PC-3 (cell line): ENCODE measurements around the gene WDFY4. TPM values are rescaled to one million over a fixed set of nuclear protein-coding genes. Genes with fewer than 3 reads are reported as not detected.

Experiments
- ATAC-seq: fragments of 200-7000 bp; cut with Tn5 transposase; 2 replicates; pipeline ENCODE4 v1.9.1; 2020; ENCODE audit warnings: mild to moderate bottlenecking, moderate library complexity
- BruUV-seq: library from RNA; stranded (reverse); fragments of 400-500 nt; replicated peaks from 2 replicates; lab custom pipeline; 2021; lab: Mats Ljungman, UMichigan
- CTCF ChIA-PET: fragments of 300-600 bp; sonication (Branson Sonifier 250); formaldehyde crosslinking; loops from one replicate; lab custom pipeline; 2022; ENCODE audit warnings: antibody characterized with exemption; lab: Charles Lee
- POLR2A ChIA-PET: fragments of 300-600 bp; sonication (Branson Sonifier 250); formaldehyde crosslinking; loops from one replicate; lab custom pipeline; 2022; ENCODE audit warnings: antibody characterized with exemption; ENCODE audit not compliant: unreplicated experiment; lab: Charles Lee
- DNase-seq: peaks from one replicate; pipeline ENCODE4 v3.0.0-alpha.2; 2015
- H2AFZ ChIP-seq: fragments of 300-600 bp; sonication (generic); 2 replicates; pipeline ENCODE4 v1.6.0; 2016; ENCODE audit warnings: antibody characterized with exemption, low read length
- H3F3A ChIP-seq: fragments of 300-600 bp; sonication (generic); one replicate; pipeline ENCODE4 v1.6.0; 2017; ENCODE audit warnings: antibody characterized with exemption, low read length, control low read depth, mild to moderate bottlenecking; ENCODE audit not compliant: unreplicated experiment
- H3K27ac ChIP-seq: fragments of 300-600 bp; sonication (generic); 2 replicates; pipeline ENCODE4 v1.5.1; 2016; ENCODE audit warnings: mild to moderate bottlenecking, low read length
- H3K27me3 ChIP-seq: fragments of 300-600 bp; sonication (generic); 2 replicates; pipeline ENCODE4 v1.6.1; 2016; ENCODE audit warnings: low read length, mixed read lengths
- H3K36me3 ChIP-seq: fragments of 300-600 bp; sonication (generic); 2 replicates; pipeline ENCODE4 v1.6.1; 2016; ENCODE audit warnings: low read depth, mixed run types, low read length, mixed read lengths
- H3K4me1 ChIP-seq: fragments of 300-600 bp; sonication (generic); 2 replicates; pipeline ENCODE4 v1.5.1; 2016; ENCODE audit warnings: low read length; ENCODE audit not compliant: insufficient read depth
- H3K4me2 ChIP-seq: fragments of 300-600 bp; sonication (generic); 2 replicates; pipeline ENCODE4 v1.6.0; 2016; ENCODE audit warnings: low read length
- H3K4me3 ChIP-seq: fragments of 300-600 bp; sonication (generic); 2 replicates; pipeline ENCODE4 v1.5.1; 2016; ENCODE audit warnings: mild to moderate bottlenecking, low read length, mixed read lengths
- H3K79me2 ChIP-seq: fragments of 300-600 bp; sonication (generic); 2 replicates; pipeline ENCODE4 v1.6.1; 2017; ENCODE audit warnings: low read length, mixed read lengths
- H3K9ac ChIP-seq: fragments of 300-600 bp; sonication (generic); 2 replicates; pipeline ENCODE4 v1.6.0; 2016; ENCODE audit warnings: mild to moderate bottlenecking, low read length
- H3K9me2 ChIP-seq: fragments of 300-600 bp; sonication (generic); replicated peaks from 2 replicates; pipeline ENCODE4 v1.6.1; 2016; ENCODE audit warnings: mixed run types, low read length, mixed read lengths
- H3K9me3 ChIP-seq: fragments of 300-600 bp; sonication (generic); 2 replicates; pipeline ENCODE4 v1.6.1; 2016; ENCODE audit warnings: low read length, mixed read lengths
- H4K20me1 ChIP-seq: fragments of 300-600 bp; sonication (generic); 2 replicates; pipeline ENCODE4 v1.6.1; 2016; ENCODE audit warnings: low read length, mixed read lengths
- EZH2 ChIP-seq: fragments of 300-600 bp; sonication (generic); IDR thresholded peaks from one replicate; pipeline ENCODE4 v1.6.1; 2017; ENCODE audit warnings: antibody characterized with exemption, mild to moderate bottlenecking, low read length; ENCODE audit not compliant: unreplicated experiment
- EZH2phosphoT487 ChIP-seq: fragments of 300-600 bp; sonication (generic); IDR thresholded peaks from 2 replicates; pipeline ENCODE4 v1.6.1; 2018; ENCODE audit warnings: mild to moderate bottlenecking, antibody characterized with exemption, low read length, borderline replicate concordance
- intact Hi-C: fragments of 100-400 bp; cut with micrococcal nuclease; formaldehyde crosslinking; loops from 2 replicates; pipeline ENCODE4 v1.9.0; 2023
- total RNA-seq: library from RNA; depleted of rRNA; stranded (reverse); fragments of >200 nt; gene quantifications from 2 replicates; pipeline ENCODE4 v1.2.3, GENCODE V29; 2014
- TF ChIP-seq, protein P1 (sequence below): fragments of 300-600 bp; sonication (generic); conservative IDR thresholded peaks from 2 replicates; pipeline ENCODE4 v1.5.1; 2017; ENCODE audit warnings: antibody characterized with exemption, low read depth, mild to moderate bottlenecking, low read length

WDFY4 gene
- total RNA-seq, 1 experiment from 2014 or later: not detected

DNA sequence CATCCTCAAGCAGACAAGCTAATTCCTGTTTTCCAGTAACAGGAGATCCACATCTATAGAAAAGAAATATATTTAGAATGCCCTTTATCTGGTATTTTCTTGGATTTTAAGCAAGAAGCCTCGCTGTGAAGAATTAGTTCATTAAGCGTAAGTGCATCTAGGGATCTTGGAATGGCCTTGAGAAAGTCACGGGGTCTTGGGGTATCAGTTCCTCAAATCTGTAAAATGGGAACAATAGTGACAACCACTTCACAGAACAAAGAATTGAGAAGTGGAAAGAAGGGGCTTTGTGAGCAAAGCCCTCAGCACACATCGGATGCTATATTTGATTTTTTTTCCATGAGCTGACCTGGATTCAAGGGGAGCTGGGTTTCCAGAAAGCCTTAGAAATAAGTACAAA is 32.3 kb upstream of the WDFY4 start:
- Histone ChIP-seq H3K79me2 (no peaks in the 10 kb centered on the region), H4K20me1 (no peaks in the 10 kb centered on the region), H3K9ac (no peak overlapping the region), H3F3A (no peaks in the 10 kb centered on the region), H3K4me1 (peaks cover 14% of the 10 kb centered on the region), H3K9me3 (no peaks in the 10 kb centered on the region), H3K36me3 (no peaks in the 10 kb centered on the region), H3K4me2 (no peak overlapping the region), H3K27ac (no peak overlapping the region), H3K9me2 (no peaks in the 10 kb centered on the region), H2AFZ (no peak overlapping the region), H3K4me3 (no peak overlapping the region), H3K27me3 (no peaks in the 10 kb centered on the region)
- POLR2A ChIA-PET: no interaction called here
- DNase-seq (no peak), ATAC-seq (no peak)
- no TSS peak for BruUV-seq
- CTCF ChIA-PET: no interaction called here
- intact Hi-C loops: no loop called here
- TF ChIP-seq, protein P1, sequence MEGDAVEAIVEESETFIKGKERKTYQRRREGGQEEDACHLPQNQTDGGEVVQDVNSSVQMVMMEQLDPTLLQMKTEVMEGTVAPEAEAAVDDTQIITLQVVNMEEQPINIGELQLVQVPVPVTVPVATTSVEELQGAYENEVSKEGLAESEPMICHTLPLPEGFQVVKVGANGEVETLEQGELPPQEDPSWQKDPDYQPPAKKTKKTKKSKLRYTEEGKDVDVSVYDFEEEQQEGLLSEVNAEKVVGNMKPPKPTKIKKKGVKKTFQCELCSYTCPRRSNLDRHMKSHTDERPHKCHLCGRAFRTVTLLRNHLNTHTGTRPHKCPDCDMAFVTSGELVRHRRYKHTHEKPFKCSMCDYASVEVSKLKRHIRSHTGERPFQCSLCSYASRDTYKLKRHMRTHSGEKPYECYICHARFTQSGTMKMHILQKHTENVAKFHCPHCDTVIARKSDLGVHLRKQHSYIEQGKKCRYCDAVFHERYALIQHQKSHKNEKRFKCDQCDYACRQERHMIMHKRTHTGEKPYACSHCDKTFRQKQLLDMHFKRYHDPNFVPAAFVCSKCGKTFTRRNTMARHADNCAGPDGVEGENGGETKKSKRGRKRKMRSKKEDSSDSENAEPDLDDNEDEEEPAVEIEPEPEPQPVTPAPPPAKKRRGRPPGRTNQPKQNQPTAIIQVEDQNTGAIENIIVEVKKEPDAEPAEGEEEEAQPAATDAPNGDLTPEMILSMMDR: no peak
- TF ChIP-seq EZH2phosphoT487 (no peak), EZH2 (no peak)

DNA sequence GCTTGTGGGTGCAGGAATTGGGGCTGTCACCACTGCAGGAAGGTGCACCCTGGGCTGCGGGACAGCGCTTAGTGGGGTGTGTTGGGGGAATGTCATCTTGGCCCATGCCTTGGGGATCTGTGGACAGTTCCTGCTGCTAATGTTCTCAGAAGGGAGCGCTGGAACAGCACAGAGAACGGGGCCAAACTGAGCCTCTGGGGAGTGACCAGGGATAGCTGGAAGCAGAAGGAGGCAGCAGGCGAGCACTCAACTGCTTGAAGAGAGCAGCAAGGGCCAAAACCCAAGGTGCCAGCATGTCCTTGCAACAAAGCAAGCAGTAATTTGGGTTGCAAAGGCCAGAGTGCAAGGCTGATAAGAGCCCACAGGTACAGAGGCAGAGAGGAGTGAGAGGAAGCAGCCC is 31.3 kb upstream of the WDFY4 start:
- Histone ChIP-seq H4K20me1 (no peaks in the 10 kb centered on the region), H3K4me1 (peaks cover 14% of the 10 kb centered on the region), H3K9ac (no peak overlapping the region), H3K4me3 (no peak overlapping the region), H3K27me3 (no peaks in the 10 kb centered on the region), H3K27ac (no peak overlapping the region), H3K9me3 (no peaks in the 10 kb centered on the region), H3K79me2 (no peaks in the 10 kb centered on the region), H3F3A (no peaks in the 10 kb centered on the region), H3K9me2 (no peaks in the 10 kb centered on the region), H2AFZ (no peak overlapping the region), H3K36me3 (no peaks in the 10 kb centered on the region), H3K4me2 (no peak overlapping the region)
- BruUV-seq: no TSS peak
- ChIA-PET POLR2A (no interaction called here), CTCF (interaction anchor here (0.7 kb wide), 1 partner anchor 114 kb away, joined by 3 read pairs; no protein-coding TSS in a partner anchor)
- intact Hi-C loops: no loop called here
- no peak for DNase-seq
- TF ChIP-seq, protein P1: no peak
- TF ChIP-seq EZH2phosphoT487 (no peak), EZH2 (no peak)
- ATAC-seq: no peak

DNA sequence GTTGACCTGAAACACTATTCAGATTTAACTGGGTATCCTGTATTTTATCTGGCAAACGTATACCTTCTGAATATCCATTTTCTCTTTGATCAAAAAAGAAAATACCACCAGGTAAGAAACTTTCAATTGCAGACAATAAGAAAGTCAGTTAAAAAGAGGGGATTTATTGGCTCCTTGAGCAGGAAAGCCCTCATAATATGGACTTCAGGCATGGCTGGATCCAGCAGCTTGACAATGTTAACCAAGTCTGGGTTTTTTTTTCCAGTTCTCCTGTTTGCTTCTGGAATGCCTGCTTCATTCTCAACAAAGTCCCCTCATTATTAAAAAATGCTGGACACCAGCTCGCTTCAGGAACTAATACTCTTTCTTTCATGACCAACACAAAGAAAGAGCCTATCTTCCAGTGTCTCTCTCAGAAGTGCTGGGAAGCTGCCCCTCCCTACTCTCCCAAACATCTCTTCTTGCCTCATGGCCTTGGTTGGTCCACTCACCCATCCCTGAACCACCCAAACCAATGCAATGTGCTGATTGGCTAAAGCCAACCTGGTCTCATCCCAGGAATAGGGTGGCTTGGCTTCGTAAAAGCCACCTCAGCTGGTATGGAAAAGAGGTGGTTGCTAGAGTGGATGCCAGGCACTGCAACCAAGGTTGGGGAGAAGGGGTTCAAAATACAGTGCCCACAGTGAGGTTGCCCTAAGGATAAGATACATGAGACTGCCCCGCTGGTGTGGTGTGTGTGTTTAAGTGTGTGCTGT is 30.6 kb upstream of the WDFY4 start:
- CTCF ChIA-PET: interaction anchor here (0.7 kb wide), 1 partner anchor 114 kb away, joined by 3 read pairs; no protein-coding TSS in a partner anchor
- BruUV-seq: no TSS peak
- H3K27ac ChIP-seq: no peak overlapping the region

More for the DNA sequence above, 30.6 kb upstream of the WDFY4 start:
- Histone ChIP-seq H3K36me3 (no peaks in the 10 kb centered on the region), H3K9me3 (no peaks in the 10 kb centered on the region), H3K9me2 (no peaks in the 10 kb centered on the region), H3F3A (no peaks in the 10 kb centered on the region), H3K4me2 (no peak overlapping the region), H3K9ac (no peak overlapping the region), H3K79me2 (no peaks in the 10 kb centered on the region), H3K4me3 (no peak overlapping the region), H2AFZ (no peak overlapping the region), H3K4me1 (peaks cover 14% of the 10 kb centered on the region), H4K20me1 (no peaks in the 10 kb centered on the region), H3K27me3 (no peaks in the 10 kb centered on the region)
- DNase-seq: no peak
- POLR2A ChIA-PET: no interaction called here
- ATAC-seq: no peak
- intact Hi-C loops: loop anchor here (2.0 kb wide), 1 partner anchor 39 kb away; no protein-coding TSS in a partner anchor
- TF ChIP-seq, protein P1: no peak
- TF ChIP-seq EZH2phosphoT487: no peak
- TF ChIP-seq EZH2: no peak
